Tibial artery (tissue), 4 donors: ENCODE data around the gene MUC6.
A peak's percentile ranks its signal among the peaks of the same experiment; 100 is the strongest.

Experiments
- DNase-seq, 2 donors: peaks; one replicate each; pipeline ENCODE4 v3.0.0-alpha.2; 2019
- H3K27ac ChIP-seq, 2 donors: fragments of 200-600 bp; sonication (generic) in 1 of 2; 1 replicate in 1 of 2; 2 replicates in 1 of 2; pipeline ENCODE4 v1.5.1; 2018 to 2019; ENCODE audit warnings: mild to moderate bottlenecking in 1 of 2
- H3K27me3 ChIP-seq, 2 donors: fragments of 200-600 bp; sonication (generic) in 1 of 2; one replicate each; pipeline versions ENCODE4 v1.5.1 to v1.6.0; 2016 to 2019
- H3K36me3 ChIP-seq, 3 donors: fragments of 200-600 bp; sonication (generic) in 2 of 3; one replicate each; pipeline ENCODE4 v1.5.1; 2016 to 2019; ENCODE audit warnings: mild to moderate bottlenecking in 2 of 3
- H3K4me1 ChIP-seq, 4 donors: fragments of 200-600 bp; sonication (generic) in 2 of 4; 1 replicate in 3 of 4; 2 replicates in 1 of 4; pipeline ENCODE4 v1.5.1; 2016 to 2019
- H3K4me3 ChIP-seq, 2 donors: fragments of 200-600 bp; sonication (generic) in 1 of 2; 1 replicate in 1 of 2; 2 replicates in 1 of 2; pipeline ENCODE4 v1.5.1; 2018 to 2019; ENCODE audit warnings: mild to moderate bottlenecking in 2 of 2
- H3K9me3 ChIP-seq, 3 donors: fragments of 200-600 bp; sonication (generic) in 1 of 3; one replicate each; pipeline ENCODE4 v1.5.1; 2016 to 2019
- intact Hi-C: fragments of 100-400 bp; cut with DNase I; formaldehyde crosslinking; loops from one replicate; pipeline ENCODE4 v1.15.0; 2023; ENCODE audit warnings: low total_unique reads
- TF ChIP-seq, protein P1 (sequence below), 2 experiments: fragments of 200-600 bp in 1 of 2; fragments of 450-650 bp in 1 of 2; IDR thresholded peaks; one replicate each; pipeline ENCODE4 v1.5.1; 2017 to 2019; ENCODE audit warnings: antibody characterized with exemption in 2 of 2, mild to moderate bottlenecking in 1 of 2, moderate library complexity in 1 of 2

The MUC6 gene

DNA sequence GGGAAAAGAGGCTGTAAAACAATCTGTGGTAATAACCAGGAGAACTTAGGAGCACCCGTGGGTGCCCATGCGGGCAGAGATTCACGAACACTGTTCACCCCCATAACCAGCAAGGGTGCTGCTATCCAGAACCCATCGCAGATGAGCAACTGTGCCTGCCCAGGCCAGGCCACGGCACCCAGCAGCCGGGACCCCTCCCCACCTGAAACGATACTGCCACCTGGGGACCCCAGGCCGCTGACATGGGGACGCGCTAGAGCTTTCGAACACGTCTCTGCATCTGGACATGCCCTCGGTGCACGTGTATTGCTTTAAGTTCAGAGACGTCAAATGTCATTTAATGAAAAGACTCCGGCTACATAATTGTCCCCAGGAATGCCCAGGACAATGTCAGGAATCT is 23.9 kb upstream of the MUC6 start:
- intact Hi-C loops, result no loop called here
- peaks cover 0 to 6% (median 2%) of the 10 kb centered on the region in 3 donors for H3K9me3 ChIP-seq
- TF ChIP-seq, protein P1, sequence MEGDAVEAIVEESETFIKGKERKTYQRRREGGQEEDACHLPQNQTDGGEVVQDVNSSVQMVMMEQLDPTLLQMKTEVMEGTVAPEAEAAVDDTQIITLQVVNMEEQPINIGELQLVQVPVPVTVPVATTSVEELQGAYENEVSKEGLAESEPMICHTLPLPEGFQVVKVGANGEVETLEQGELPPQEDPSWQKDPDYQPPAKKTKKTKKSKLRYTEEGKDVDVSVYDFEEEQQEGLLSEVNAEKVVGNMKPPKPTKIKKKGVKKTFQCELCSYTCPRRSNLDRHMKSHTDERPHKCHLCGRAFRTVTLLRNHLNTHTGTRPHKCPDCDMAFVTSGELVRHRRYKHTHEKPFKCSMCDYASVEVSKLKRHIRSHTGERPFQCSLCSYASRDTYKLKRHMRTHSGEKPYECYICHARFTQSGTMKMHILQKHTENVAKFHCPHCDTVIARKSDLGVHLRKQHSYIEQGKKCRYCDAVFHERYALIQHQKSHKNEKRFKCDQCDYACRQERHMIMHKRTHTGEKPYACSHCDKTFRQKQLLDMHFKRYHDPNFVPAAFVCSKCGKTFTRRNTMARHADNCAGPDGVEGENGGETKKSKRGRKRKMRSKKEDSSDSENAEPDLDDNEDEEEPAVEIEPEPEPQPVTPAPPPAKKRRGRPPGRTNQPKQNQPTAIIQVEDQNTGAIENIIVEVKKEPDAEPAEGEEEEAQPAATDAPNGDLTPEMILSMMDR (IDR thresholded peaks at IDR 0.05), result no peak

DNA sequence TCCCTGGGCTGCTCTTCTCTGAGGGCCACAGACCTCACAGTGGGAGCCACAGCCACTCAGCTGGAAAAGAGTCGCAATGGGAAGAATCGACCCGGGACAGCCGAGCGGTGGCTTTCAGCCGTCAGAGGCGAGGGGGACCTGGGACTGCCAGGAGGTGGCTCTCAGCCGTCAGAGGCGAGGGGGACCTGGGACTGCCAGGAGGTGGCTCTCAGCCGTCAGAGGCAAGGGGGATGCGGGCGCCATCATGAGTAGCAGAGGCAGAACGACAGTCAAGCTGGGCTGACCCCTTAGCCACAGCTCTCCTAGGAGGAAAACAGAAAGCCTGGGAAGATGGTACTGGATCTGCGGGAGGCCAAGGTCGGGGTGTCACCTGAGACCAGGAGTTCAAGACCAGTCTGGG is 23.2 kb upstream of the MUC6 start:
- Histone ChIP-seq H3K27me3 (peaks cover 0 to 35% of the 10 kb centered on the region in 2 donors), H3K27ac (no peak overlapping the region), H3K4me3 (no peak overlapping the region), H3K9me3 (peaks cover 0 to 6% (median 2%) of the 10 kb centered on the region in 3 donors), H3K4me1 (no peaks in the 10 kb centered on the region), H3K36me3 (no peaks in the 10 kb centered on the region)
- TF ChIP-seq, protein P1 (IDR thresholded peaks at IDR 0.05), result no peak
- DNase-seq, result no peak
- intact Hi-C loops, result no loop called here

More for the DNA sequence above, 23.9 kb upstream of the MUC6 start:
- DNase-seq, result no peak
- Histone ChIP-seq H3K36me3 (no peaks in the 10 kb centered on the region), H3K27me3 (peaks cover 0 to 32% of the 10 kb centered on the region in 2 donors), H3K27ac (no peak overlapping the region), H3K4me1 (no peaks in the 10 kb centered on the region), H3K4me3 (no peak overlapping the region)

DNA sequence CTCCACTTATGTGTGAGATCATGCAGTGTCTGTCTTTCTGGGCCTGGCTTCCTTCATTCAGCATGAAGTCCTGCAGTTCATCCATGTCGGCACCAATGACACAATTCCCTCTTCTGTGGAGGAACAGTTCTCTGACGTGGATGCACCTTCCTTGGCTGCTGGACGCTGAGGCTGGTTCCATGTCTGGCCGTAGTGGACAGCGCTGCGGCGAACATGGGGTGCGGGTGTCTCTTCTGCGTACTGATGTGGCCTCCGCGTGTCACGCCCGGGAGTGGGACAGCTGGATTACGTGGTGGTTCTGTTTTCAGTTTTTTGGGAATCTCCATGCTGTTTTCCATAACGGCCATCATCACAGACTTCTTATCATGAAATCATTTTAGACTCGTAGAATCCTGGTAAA is 21.3 kb upstream of the MUC6 start:
- TF ChIP-seq, protein P1 (IDR thresholded peaks at IDR 0.05), result no peak
- peaks cover 0 to 52% of the 10 kb centered on the region in 2 donors for H3K27me3 ChIP-seq
- H3K4me1 ChIP-seq, result peaks cover 0 to 8% (median 0%) of the 10 kb centered on the region in 4 donors
- no peak overlapping the region for H3K27ac ChIP-seq
- intact Hi-C loops, result no loop called here
- H3K9me3 ChIP-seq, result peaks cover 0 to 6% (median 2%) of the 10 kb centered on the region in 3 donors
- DNase-seq, result peak; percentile 16 to 56
- no peak overlapping the region for H3K4me3 ChIP-seq
- no peaks in the 10 kb centered on the region for H3K36me3 ChIP-seq

DNA sequence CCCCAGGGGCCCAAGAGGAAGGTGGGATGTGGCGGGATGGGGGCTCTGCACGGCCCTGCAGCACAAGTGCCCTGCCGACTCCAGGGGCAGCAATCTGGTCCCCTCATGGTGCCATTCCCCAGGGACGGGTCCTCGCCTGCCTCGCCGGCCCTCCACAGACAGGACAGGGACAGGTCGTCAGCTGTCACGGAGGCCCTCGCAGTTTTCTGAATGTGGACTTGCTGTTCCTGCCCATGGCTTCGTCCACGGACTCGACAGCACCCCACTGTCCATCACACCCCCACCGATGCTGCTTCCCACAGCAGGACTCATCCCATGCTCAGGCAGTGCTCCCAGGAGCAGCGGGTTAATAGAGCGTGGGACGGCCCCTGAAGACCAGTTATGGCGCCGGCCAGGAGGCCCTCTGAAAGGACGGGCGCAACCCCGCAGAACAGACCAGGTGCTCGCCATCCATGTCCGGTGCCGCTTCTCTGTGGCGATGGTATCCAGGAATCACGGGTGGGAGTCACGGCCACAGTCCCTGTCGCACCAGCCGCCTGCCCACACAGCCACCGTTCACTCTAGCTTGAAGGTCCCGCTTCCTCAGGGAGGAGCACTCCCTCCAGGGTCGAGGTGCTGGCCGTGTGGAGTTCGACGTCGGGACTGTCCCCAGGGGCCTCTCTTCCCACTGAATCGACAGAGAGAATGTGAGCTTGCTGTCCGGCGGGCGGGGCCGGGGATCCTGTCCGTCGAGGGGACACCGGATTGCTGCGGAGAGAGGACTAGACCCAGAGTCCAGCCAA is 19.7 kb upstream of the MUC6 start:
- H3K9me3 ChIP-seq, result no peaks in the 10 kb centered on the region
- TF ChIP-seq, protein P1 (IDR thresholded peaks at IDR 0.05), result no peak
- peak; percentile 15 to 52 for DNase-seq
- no peak overlapping the region for H3K27ac ChIP-seq
- peaks cover 0 to 68% of the 10 kb centered on the region in 2 donors for H3K27me3 ChIP-seq
- H3K4me1 ChIP-seq, result peaks cover 0 to 8% (median 0%) of the 10 kb centered on the region in 4 donors
- H3K4me3 ChIP-seq, result no peak overlapping the region
- intact Hi-C loops, result no loop called here
- H3K36me3 ChIP-seq, result no peaks in the 10 kb centered on the region

DNA sequence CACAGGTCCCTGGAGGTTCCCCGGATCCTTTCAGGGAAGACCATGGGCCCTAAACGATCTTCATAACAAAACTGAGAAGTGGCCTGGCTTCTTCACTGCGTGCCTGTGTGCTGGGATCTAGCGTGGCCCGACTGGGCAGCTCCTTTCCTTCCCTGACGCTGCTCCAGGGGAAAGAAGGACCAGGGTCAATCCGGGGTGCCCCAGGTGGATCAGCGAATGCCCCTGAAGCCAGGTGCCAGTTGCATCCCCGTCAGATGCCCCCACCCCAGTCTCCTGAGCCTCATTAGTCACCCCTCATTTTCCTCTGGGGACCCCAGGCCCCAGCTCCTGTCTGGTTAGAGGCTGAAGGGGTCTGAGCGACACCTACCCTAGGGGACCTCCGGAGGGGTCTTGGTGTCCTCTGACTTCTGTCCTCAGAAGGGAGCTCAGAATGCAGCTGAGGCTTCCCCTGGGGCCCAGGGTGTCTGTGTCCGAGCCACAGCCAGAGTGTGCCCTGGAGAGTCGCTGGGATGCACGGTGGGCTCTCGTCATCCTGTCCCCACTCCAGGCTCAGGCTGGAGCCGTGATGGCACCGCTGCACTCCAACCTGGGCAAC is 18.7 kb upstream of the MUC6 start:
- TF ChIP-seq, protein P1 (IDR thresholded peaks at IDR 0.05), result no peak
- no peak for DNase-seq
- Histone ChIP-seq H3K36me3 (no peaks in the 10 kb centered on the region), H3K9me3 (no peaks in the 10 kb centered on the region), H3K27ac (no peak overlapping the region), H3K4me1 (peaks cover 0 to 8% (median 0%) of the 10 kb centered on the region in 4 donors), H3K4me3 (no peak overlapping the region), H3K27me3 (peaks cover 0 to 78% of the 10 kb centered on the region in 2 donors)
- intact Hi-C loops, result no loop called here
